Trophoblast cell (in vitro differentiated cells and primary cell): ENCODE measurements around the gene CAVIN3.

Source experiments
- DNase-seq, 2 donors: peaks; one replicate each; pipeline ENCODE4 v3.0.0-alpha.2; 2016
- H2AFZ ChIP-seq: 2 replicates; pipeline ENCODE4 v1.6.1; 2013; ENCODE audit warnings: low read length, moderate library complexity, mild to moderate bottlenecking; ENCODE audit not compliant: insufficient read depth, poor library complexity
- H2AK5ac ChIP-seq: 2 replicates; pipeline ENCODE4 v1.6.1; 2013; ENCODE audit warnings: mild to moderate bottlenecking, low read length
- H2BK120ac ChIP-seq: 2 replicates; pipeline ENCODE4 v1.6.1; 2013; ENCODE audit warnings: low read length, mild to moderate bottlenecking, moderate library complexity; ENCODE audit not compliant: insufficient read depth, poor library complexity
- H2BK12ac ChIP-seq: 2 replicates; pipeline ENCODE4 v1.6.1; 2013; ENCODE audit warnings: mild to moderate bottlenecking, low read length, moderate library complexity
- H2BK5ac ChIP-seq: 2 replicates; pipeline ENCODE4 v1.6.1; 2013; ENCODE audit warnings: low read length, low read depth, moderate library complexity, mild to moderate bottlenecking; ENCODE audit not compliant: poor library complexity
- H3K14ac ChIP-seq: 2 replicates; pipeline ENCODE4 v1.6.1; 2013; ENCODE audit warnings: mild to moderate bottlenecking, low read length
- H3K18ac ChIP-seq: 2 replicates; pipeline ENCODE4 v1.6.1; 2013; ENCODE audit warnings: mild to moderate bottlenecking, low read length
- H3K23ac ChIP-seq: 2 replicates; pipeline ENCODE4 v1.6.1; 2013; ENCODE audit warnings: low read length
- H3K27ac ChIP-seq: 2 replicates; pipeline ENCODE4 v1.5.1; 2013; ENCODE audit warnings: low read depth, mild to moderate bottlenecking, inconsistent platforms, low read length, moderate library complexity
- H3K27me3 ChIP-seq: 2 replicates; pipeline ENCODE4 v1.6.1; 2013; ENCODE audit warnings: inconsistent platforms, mild to moderate bottlenecking, low read length, moderate library complexity; ENCODE audit not compliant: insufficient read depth
- H3K36me3 ChIP-seq, 2 experiments: 1 replicate in 1 of 2; 2 replicates in 1 of 2; pipeline ENCODE4 v1.6.1; 2013; ENCODE audit warnings: low read length in 2 of 2, mild to moderate bottlenecking in 2 of 2, moderate library complexity in 1 of 2; ENCODE audit not compliant: insufficient read depth in 2 of 2, control insufficient read depth in 1 of 2
- H3K4ac ChIP-seq: 2 replicates; pipeline ENCODE4 v1.6.1; 2013; ENCODE audit warnings: low read depth, mild to moderate bottlenecking, low read length, moderate library complexity
- H3K4me1 ChIP-seq, 2 experiments: 1 replicate in 1 of 2; 2 replicates in 1 of 2; pipeline ENCODE4 v1.6.1; 2013; ENCODE audit warnings: low read length in 2 of 2, mild to moderate bottlenecking in 2 of 2, moderate library complexity in 1 of 2; ENCODE audit not compliant: insufficient read depth in 2 of 2, control insufficient read depth in 1 of 2
- H3K4me2 ChIP-seq: 2 replicates; pipeline ENCODE4 v1.6.1; 2013; ENCODE audit warnings: inconsistent platforms, mild to moderate bottlenecking, low read length, moderate library complexity
- H3K4me3 ChIP-seq: 2 replicates; pipeline ENCODE4 v1.5.1; 2013; ENCODE audit warnings: mild to moderate bottlenecking, low read depth, low read length, inconsistent platforms
- H3K79me1 ChIP-seq: one replicate; pipeline ENCODE4 v1.6.1; 2013; ENCODE audit warnings: low read length
- H3K79me2 ChIP-seq: 2 replicates; pipeline ENCODE4 v1.6.1; 2013; ENCODE audit warnings: low read length, mild to moderate bottlenecking; ENCODE audit not compliant: control insufficient read depth, insufficient read depth, poor library complexity
- H3K9ac ChIP-seq: 2 replicates; pipeline ENCODE4 v1.6.1; 2013; ENCODE audit warnings: mild to moderate bottlenecking, low read length
- H3K9me3 ChIP-seq: 2 replicates; pipeline ENCODE4 v1.6.1; 2013; ENCODE audit warnings: low read depth, mild to moderate bottlenecking, control low read depth, inconsistent platforms, low read length; ENCODE audit not compliant: insufficient read depth
- H4K12ac ChIP-seq: 2 replicates; pipeline ENCODE4 v1.6.1; 2013; ENCODE audit warnings: low read depth, mild to moderate bottlenecking, low read length, moderate library complexity
- H4K8ac ChIP-seq: 2 replicates; pipeline ENCODE4 v1.6.1; 2013; ENCODE audit warnings: low read depth, mild to moderate bottlenecking, low read length, moderate library complexity
- H4K91ac ChIP-seq: one replicate; pipeline ENCODE4 v1.6.1; 2013; ENCODE audit warnings: low read depth, mild to moderate bottlenecking, low read length, moderate library complexity
- WGBS: extraction: QIAGEN DNeasy Blood & Tissue Kit; methylation state at CpG from one replicate; pipeline ENCODE4 v1.1.7; 2013; ENCODE audit warnings: missing lambda C conversion rate; ENCODE audit not compliant: insufficient read length, insufficient coverage; ENCODE audit errors: extremely low coverage; 5-methylcytosine and 5-hydroxymethylcytosine counted together

CAVIN3 gene

DNA sequence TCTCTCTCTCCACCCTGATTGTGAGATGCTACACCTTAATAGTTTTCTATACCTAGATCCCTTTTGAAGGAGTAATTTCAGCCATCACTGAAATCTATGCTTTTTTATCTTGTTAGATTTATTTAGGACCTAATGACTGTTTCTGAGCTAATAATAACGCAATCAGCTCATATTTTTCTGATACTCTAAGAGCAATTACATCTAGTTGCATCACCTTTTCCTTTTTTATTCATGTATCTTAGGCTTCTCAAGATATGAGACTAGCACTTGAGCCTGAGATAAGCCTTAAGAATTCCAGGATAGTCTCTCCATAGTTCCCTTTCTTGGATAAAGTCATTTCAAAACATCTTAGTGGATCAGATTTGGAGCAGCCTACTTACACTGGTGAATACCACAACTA, 25.1 kb upstream of the CAVIN3 start:
- Histone ChIP-seq H2BK120ac (no peak overlapping the region), H4K91ac (no peak overlapping the region), H3K4ac (no peak overlapping the region), H3K23ac (no peak overlapping the region), H3K36me3 (no peaks in the 10 kb centered on the region), H3K4me1 (no peaks in the 10 kb centered on the region), H3K79me1 (no peaks in the 10 kb centered on the region), H3K9ac (no peak overlapping the region), H3K27ac (no peak overlapping the region), H3K4me2 (no peak overlapping the region), H3K4me3 (no peak overlapping the region), H3K14ac (no peak overlapping the region), H4K12ac (no peak overlapping the region), H2AFZ (no peak overlapping the region), H3K27me3 (no peaks in the 10 kb centered on the region), H3K18ac (no peak overlapping the region), H2AK5ac (no peak overlapping the region), H3K9me3 (no peaks in the 10 kb centered on the region), H4K8ac (no peak overlapping the region), H3K79me2 (no peaks in the 10 kb centered on the region), H2BK12ac (no peak overlapping the region), H2BK5ac (no peak overlapping the region)
- no CpG with 5 or more reads among the region's 1 CpG for WGBS
- no peak for DNase-seq

DNA sequence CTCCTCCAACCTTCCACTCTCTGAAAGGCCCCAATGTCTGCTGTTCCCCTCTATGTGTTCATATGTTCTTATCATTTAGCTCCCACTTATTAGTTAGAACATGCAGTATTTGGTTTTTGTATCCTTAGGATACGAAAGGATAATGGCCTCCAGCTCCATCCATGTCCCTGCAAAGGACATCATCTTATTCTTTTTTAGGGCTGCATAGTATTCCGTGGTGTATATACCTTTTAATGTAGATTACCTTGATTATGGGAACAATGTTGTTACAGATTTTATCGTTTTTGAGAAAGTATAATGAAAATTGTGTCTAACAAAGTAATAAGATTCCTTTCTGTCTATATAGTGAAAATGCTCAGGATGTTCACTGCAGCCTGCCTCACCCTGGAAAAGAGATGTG, 16.0 kb upstream of the CAVIN3 start:
- Histone ChIP-seq H3K9me3 (no peaks in the 10 kb centered on the region), H2AFZ (no peak overlapping the region), H3K4me1 (no peaks in the 10 kb centered on the region), H4K91ac (no peak overlapping the region), H4K8ac (no peak overlapping the region), H3K36me3 (no peaks in the 10 kb centered on the region), H3K4me3 (no peak overlapping the region), H2BK120ac (no peak overlapping the region), H3K9ac (no peak overlapping the region), H3K4ac (no peak overlapping the region), H3K27ac (no peak overlapping the region), H2BK5ac (no peak overlapping the region), H3K23ac (no peak overlapping the region), H2BK12ac (no peak overlapping the region), H3K4me2 (no peak overlapping the region), H4K12ac (no peak overlapping the region), H2AK5ac (no peak overlapping the region), H3K18ac (no peak overlapping the region), H3K27me3 (no peaks in the 10 kb centered on the region), H3K79me2 (no peaks in the 10 kb centered on the region), H3K14ac (no peak overlapping the region), H3K79me1 (no peaks in the 10 kb centered on the region)
- DNase-seq, result no peak
- WGBS, result no CpG with 5 or more reads among the region's 3 CpGs

DNA sequence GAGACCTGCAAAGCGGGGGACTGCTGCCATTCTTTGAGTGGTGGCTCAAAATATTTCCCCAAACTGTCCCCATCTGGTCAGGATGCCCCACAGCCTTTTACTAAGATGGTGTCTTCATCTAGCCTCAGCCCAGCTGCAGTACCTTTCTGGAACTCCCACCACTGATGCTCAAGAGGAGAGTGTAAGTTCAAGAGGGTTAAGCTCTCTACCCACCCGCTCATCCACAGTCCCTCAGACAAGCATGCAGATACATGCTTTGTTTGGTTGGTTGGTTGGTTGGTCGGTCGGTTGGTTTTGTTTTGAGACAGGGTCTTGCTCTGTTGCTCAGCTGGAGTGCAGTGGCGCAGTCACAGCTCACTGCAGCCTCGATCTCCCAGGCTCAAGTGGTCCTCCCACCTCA, 14.5 kb upstream of the CAVIN3 start:
- Histone ChIP-seq H2BK5ac (no peak overlapping the region), H2AK5ac (no peak overlapping the region), H3K4me2 (no peak overlapping the region), H3K9ac (no peak overlapping the region), H4K12ac (no peak overlapping the region), H3K4me3 (no peak overlapping the region), H2BK12ac (no peak overlapping the region), H4K91ac (no peak overlapping the region), H3K4me1 (no peaks in the 10 kb centered on the region), H3K36me3 (no peaks in the 10 kb centered on the region), H3K9me3 (no peaks in the 10 kb centered on the region), H3K23ac (no peak overlapping the region), H3K27ac (no peak overlapping the region), H3K18ac (no peak overlapping the region), H2BK120ac (no peak overlapping the region), H4K8ac (no peak overlapping the region), H3K4ac (no peak overlapping the region), H3K14ac (no peak overlapping the region), H2AFZ (no peak overlapping the region), H3K79me1 (no peaks in the 10 kb centered on the region), H3K27me3 (no peaks in the 10 kb centered on the region), H3K79me2 (no peaks in the 10 kb centered on the region)
- WGBS, result no CpG with 5 or more reads among the region's 6 CpGs
- DNase-seq, result no peak

DNA sequence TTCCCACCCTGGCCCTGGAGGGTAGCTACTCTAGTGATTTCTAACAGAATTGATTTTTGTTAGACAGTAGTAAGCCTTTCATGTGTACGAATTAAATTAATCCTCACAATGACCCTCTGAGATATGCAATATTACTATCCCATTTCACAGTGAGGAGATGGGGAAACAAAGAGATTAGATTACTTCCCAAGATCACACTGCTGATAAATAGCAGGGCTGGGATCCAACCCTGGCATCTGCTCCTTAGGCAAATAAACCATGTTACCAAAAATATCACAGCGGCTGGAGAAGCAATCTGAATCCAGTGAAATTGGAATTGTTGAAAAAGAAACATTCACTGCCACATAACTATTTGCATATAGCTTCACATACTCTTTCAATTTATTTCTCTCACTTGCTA, 12.8 kb upstream of the CAVIN3 start:
- Histone ChIP-seq H3K18ac (no peak overlapping the region), H3K9me3 (no peaks in the 10 kb centered on the region), H3K4me2 (no peak overlapping the region), H3K36me3 (no peaks in the 10 kb centered on the region), H2AK5ac (no peak overlapping the region), H3K23ac (no peak overlapping the region), H4K91ac (no peak overlapping the region), H3K79me2 (no peaks in the 10 kb centered on the region), H4K8ac (no peak overlapping the region), H3K4ac (no peak overlapping the region), H2AFZ (no peak overlapping the region), H3K4me3 (no peak overlapping the region), H3K14ac (no peak overlapping the region), H4K12ac (no peak overlapping the region), H3K27ac (no peak overlapping the region), H3K4me1 (peaks cover 0 to 3% of the 10 kb centered on the region in 2 experiments), H3K79me1 (no peaks in the 10 kb centered on the region), H2BK120ac (no peak overlapping the region), H2BK12ac (no peak overlapping the region), H3K27me3 (no peaks in the 10 kb centered on the region), H3K9ac (no peak overlapping the region), H2BK5ac (no peak overlapping the region)
- no peak for DNase-seq
- WGBS, result no CpG with 5 or more reads among the region's 2 CpGs
